Left kidney (tissue), 2 donors: Measurements from ENCODE around the gene ASGR2. TPM values are rescaled to one million over a fixed set of nuclear protein-coding genes. Genes with fewer than 3 reads are reported as not detected.
"Not testable (repeated sequence)": the region's sequence is repeated elsewhere in the genome, so short reads cannot be mapped to it uniquely, and the experiment has no call there.

Source experiments
- DNase-seq: peaks from one replicate; pipeline ENCODE4 v3.0.0-alpha.2; 2013
- polyA plus RNA-seq: library from polyadenylated mRNA; unstranded; fragments of 120-200 nt; gene quantifications from one replicate; pipeline ENCODE4 v1.2.1, GENCODE V29; 2013; ENCODE audit not compliant: insufficient read length

The ASGR2 gene
- polyA plus RNA-seq, 1 donor: 2.0 TPM

- not testable (repeated sequence) for DNase-seq
Observed at GRCh38 chr17:7126386-7126785, 11.8 kb upstream of the ASGR2 start.

DNA sequence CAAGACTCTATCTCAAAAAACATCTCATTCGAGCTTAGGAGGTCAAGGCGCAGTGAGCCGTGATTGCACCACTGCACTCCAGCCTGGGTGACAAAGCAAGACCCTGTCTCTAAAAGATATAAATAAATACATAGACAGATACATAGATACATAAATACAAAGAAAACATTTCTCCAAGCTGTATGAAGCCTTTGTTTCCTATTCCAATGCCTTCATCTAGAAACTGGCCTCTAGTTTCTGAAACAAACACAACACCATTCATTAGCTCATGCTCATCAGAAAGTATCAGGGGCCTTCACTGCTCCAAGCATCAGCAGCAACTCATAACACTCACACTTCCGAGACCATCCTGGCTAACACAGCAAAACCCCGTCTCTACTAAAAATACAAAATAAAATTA is 10.3 kb upstream of the ASGR2 start:
- DNase-seq: no peak

DNA sequence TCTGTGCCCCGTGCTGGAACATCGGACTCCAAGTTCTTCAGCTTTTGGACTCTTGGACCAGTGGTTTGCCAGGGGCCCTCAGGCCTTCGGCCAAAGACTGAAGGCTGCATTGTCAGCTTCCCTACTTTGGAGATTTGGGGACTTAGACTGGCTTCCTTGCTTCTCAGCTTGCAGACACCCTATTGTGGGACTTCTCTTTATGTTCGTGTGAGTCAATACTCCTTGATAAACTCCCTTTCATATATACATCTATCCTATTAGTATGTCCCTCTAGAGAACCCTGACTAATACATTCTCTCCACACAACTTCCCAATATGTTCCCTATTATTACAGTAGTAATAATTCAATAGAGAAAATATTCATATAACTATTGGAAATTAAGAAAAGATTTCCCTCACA is 9.2 kb upstream of the ASGR2 start:
- no peak for DNase-seq

- no peak for DNase-seq
Observed at GRCh38 chr17:7122381-7122780, 7.8 kb upstream of the ASGR2 start.

GRCh38 chr17:7120635-7121034 is 6.0 kb upstream of the ASGR2 start:
- not testable (repeated sequence) for DNase-seq

DNA sequence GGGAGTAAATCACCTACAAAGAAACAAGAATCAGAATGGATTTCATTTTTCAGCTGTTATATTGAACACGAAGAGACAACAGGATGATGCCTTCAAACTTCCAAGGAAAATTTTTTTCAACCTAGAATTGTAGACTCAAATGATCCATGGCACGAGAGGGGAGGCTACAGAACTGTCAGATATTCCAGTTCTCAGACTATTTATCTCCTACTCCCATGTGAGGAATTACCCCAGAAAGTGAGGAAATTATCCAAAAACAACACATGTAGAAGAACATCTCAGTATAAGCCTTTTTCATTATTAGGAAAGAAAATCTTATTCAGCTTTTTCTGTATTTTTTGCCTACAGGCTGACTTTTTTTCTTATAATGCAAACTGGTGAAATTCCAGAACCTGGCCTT is 5.5 kb upstream of the ASGR2 start:
- no peak for DNase-seq

- no peak for DNase-seq
Observed at GRCh38 chr17:7119314-7119713, 4.7 kb upstream of the ASGR2 start.

DNA sequence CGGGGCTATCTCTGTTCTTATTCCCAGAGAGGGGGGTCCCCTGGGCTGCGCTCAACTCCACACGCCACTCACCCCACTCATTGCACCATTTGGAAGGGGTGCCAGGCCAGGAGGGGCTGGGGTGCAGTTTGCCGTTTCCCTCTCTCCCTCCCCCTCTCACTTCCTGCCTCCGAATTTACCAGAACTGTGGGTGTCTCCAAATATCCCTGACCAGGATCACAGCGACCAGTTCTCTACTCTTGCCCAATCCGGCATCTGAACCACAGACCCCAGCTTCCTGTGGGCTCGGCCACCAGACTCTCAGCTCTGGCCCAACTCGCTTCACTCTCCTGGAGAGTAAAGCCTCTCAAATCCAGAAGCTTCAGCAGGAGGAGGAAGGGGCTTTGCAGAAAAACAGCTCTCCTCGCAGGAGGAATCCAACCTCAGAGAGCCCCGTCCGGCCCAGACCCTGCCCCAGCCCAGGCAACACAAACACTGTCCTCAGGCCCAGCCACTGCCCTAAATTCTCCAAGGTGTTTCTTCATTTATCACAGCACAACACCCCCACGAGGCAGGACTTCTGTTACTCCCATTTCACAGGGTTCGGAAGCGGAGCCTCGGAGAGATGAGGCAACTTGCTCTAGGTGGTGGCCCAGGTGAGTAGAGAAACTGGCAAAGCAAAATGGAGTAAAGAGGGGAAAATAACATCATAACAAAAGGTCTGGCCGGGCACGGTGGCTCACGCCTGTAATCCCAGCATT is 423 bp upstream of the ASGR2 start:
- no peak for DNase-seq

- DNase-seq: no peak
Observed at GRCh38 chr17:7113273-7114071, 1.1 kb downstream of the ASGR2 start.

- no peak for DNase-seq
Observed at GRCh38 chr17:7112510-7113108, 2.0 kb downstream of the ASGR2 start.

DNA sequence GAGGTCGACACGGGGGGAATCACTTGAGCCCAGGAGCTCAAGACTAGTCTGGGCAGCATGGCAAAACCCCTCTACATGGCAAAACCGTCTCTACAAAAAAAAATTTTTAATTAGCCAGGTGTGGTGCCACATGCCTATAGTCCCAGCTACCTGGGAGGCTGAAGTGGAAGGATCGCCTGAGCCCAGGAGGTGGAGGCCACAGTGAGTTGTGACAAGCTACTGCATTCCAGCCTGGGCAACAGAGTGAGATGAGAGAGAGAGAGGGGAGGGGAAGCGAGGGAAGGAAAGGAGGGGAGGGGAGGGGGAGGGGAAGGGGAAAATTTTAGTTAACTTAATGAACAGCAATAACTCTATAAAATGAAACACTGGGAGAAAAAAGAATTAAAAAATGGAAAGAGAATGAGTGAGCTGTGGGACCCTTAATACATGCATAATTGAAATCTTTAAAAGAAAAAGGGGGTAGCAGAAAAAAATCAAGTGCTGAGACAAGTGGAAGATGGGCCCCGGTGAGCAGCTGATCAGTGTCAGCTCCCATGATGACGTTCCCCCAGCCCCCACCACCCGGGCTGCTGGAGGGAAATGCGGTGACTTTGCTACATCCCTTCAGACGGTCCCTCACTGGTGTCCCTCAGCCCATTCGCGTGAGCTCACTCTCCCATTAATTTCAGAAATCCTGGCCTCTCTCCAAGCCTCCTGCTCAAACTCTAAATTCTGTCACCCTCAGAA is 2.7 kb downstream of the ASGR2 start:
- DNase-seq: no peak

- DNase-seq: no peak
Observed at GRCh38 chr17:7110617-7111306, 3.9 kb downstream of the ASGR2 start.

GRCh38 chr17:7109461-7110322 is 4.9 kb downstream of the ASGR2 start:
- DNase-seq: no peak

GRCh38 chr17:7108981-7109380 is 5.6 kb downstream of the ASGR2 start:
- DNase-seq: no peak

DNA sequence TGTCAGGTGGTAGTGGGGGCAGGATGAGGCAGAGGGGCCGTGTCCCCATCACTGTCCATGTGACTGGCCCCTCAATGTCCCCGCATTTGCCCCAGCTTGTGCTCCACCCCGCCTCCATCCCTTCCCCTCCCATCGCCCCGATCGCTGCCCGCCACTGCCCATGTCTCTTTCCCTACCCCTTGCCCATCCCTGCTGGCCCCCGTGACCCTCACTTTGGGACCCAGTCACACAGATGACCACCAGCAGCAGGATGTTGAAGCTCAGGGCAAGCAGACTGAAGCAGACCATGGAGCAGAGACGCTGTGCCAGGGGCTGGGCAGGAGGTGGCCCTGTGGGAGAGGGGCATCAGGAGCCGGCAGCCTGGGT is 6.1 kb downstream of the ASGR2 start:
- no peak for DNase-seq

GRCh38 chr17:7107795-7108559 is 6.6 kb downstream of the ASGR2 start:
- DNase-seq: no peak

GRCh38 chr17:7107012-7107754 is 7.4 kb downstream of the ASGR2 start:
- no peak for DNase-seq

- no peak for DNase-seq
Observed at GRCh38 chr17:7102421-7102820, 12.2 kb downstream of the ASGR2 start.

DNA sequence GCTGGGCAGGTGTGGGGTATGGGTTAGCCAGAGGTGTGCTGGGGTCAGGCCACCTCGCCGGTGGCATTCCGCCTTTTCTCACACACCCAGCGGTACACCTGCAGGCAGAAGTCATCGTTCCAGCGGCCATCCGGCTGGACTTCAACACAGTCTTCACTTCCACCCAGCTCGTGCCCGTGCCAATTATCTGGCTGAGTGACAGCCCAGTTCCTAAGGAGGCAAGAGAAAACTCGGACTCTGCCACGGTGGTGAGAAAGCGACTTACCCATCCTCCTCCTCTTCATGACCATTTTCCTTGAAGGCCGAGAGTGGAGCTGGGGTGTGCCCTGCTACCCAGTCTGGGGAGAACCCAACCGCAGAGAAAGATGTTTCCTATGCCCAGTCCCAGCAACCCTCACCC is 13.1 kb downstream of the ASGR2 start:
- DNase-seq: no peak
